Transverse colon (tissue), 4 donors: Measurements from ENCODE around the gene HCST.

Experiments
- POLR2A ChIP-seq: fragments of 450-650 bp; IDR thresholded peaks from one replicate; pipeline ENCODE4 v1.6.1; 2016; ENCODE audit warnings: antibody characterized with exemption, mild to moderate bottlenecking, moderate library complexity
- POLR2AphosphoS5 ChIP-seq, 3 donors: sonication (generic); formaldehyde crosslinking; IDR thresholded peaks; one replicate each; pipeline ENCODE4 v1.6.1; 2016; ENCODE audit warnings: antibody characterized with exemption in 3 of 3
- TF ChIP-seq, protein P1 (sequence below), 5 experiments: fragments of 200-600 bp in 3 of 5; fragments of 450-650 bp in 2 of 5; sonication (generic) in 3 of 5; IDR thresholded peaks; 1 replicate in 2 of 5; 2 replicates in 3 of 5; pipeline ENCODE4 v1.5.1; 2016 to 2017; ENCODE audit warnings: antibody characterized with exemption in 5 of 5, inconsistent platforms in 3 of 5, mild to moderate bottlenecking in 2 of 5, moderate library complexity in 1 of 5

DNA sequence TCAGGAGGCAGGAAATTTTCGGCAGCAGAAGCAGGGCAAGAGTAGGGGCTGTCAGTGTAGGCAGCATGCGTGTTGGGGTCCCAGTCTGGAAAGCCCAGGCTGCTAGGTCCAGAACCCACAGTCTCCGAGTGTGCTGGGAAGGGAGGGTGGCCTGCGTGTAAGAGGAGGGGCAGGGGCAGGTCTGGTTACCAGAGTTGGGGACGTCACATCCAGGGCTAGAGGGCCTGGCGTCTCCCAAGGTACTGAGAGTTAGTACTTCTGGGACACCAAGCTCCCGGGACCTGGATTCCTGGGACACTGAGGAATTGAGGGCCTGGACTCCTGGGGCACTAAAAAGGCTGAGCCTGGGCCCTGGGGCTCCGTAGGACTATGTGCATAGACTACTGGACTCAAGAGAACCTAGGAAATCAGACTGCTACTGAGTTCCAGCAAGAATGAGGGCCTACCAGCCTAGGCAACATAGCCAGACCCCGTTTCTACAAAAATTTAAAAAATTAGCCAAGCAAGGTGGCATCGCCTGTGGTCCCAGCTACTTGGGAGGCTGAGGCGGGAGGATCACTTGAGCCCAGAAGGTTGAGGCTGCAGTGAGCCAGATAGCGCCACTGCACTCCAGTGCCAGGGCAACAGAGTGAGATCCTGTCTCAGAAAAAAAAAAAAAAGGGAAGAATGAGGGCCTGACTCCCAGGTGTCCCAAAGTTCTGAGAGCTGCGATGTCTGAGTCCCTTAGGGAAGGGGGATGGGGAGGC lies 4.5 kb upstream of the HCST start:
- TF ChIP-seq, protein P1, sequence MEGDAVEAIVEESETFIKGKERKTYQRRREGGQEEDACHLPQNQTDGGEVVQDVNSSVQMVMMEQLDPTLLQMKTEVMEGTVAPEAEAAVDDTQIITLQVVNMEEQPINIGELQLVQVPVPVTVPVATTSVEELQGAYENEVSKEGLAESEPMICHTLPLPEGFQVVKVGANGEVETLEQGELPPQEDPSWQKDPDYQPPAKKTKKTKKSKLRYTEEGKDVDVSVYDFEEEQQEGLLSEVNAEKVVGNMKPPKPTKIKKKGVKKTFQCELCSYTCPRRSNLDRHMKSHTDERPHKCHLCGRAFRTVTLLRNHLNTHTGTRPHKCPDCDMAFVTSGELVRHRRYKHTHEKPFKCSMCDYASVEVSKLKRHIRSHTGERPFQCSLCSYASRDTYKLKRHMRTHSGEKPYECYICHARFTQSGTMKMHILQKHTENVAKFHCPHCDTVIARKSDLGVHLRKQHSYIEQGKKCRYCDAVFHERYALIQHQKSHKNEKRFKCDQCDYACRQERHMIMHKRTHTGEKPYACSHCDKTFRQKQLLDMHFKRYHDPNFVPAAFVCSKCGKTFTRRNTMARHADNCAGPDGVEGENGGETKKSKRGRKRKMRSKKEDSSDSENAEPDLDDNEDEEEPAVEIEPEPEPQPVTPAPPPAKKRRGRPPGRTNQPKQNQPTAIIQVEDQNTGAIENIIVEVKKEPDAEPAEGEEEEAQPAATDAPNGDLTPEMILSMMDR (IDR thresholded peaks at IDR 0.05), result no peak
- TF ChIP-seq POLR2A (no peak), POLR2AphosphoS5 (IDR thresholded peaks at IDR 0.05) (no peak)
